Hepatocyte (in vitro differentiated cells): ENCODE data around the gene KCNMA1. TPM values are rescaled to one million over a fixed set of nuclear protein-coding genes. Genes with fewer than 3 reads are reported as not detected.

Experiments used
- DNase-seq: peaks from one replicate; pipeline ENCODE4 v3.0.0-alpha.2; 2016; ENCODE audit warnings: low spot score
- H2AFZ ChIP-seq: fragments of 200-600 bp; sonication (generic); 2 replicates; pipeline ENCODE4 v1.6.0; 2016; ENCODE audit warnings: antibody characterized with exemption, mild to moderate bottlenecking
- H3K27ac ChIP-seq: fragments of 200-600 bp; sonication (generic); 2 replicates; pipeline ENCODE4 v1.5.1; 2016; ENCODE audit warnings: mild to moderate bottlenecking
- H3K27me3 ChIP-seq: fragments of 200-600 bp; sonication (generic); 2 replicates; pipeline ENCODE4 v1.6.1; 2016
- H3K36me3 ChIP-seq: fragments of 200-600 bp; sonication (generic); replicated peaks from 2 replicates; pipeline ENCODE4 v1.5.1; 2016; ENCODE audit warnings: low read depth; ENCODE audit not compliant: insufficient read depth
- H3K4me1 ChIP-seq: fragments of 200-600 bp; sonication (generic); 2 replicates; pipeline ENCODE4 v1.5.1; 2016; ENCODE audit warnings: mild to moderate bottlenecking, moderate library complexity; ENCODE audit not compliant: insufficient read depth
- H3K4me2 ChIP-seq: fragments of 200-600 bp; sonication (generic); 2 replicates; pipeline ENCODE4 v1.6.0; 2016
- H3K4me3 ChIP-seq: fragments of 200-600 bp; sonication (generic); 2 replicates; pipeline ENCODE4 v1.5.1; 2016; ENCODE audit warnings: mild to moderate bottlenecking
- H3K79me2 ChIP-seq: fragments of 200-600 bp; sonication (generic); 2 replicates; pipeline ENCODE4 v1.6.0; 2017; ENCODE audit warnings: mild to moderate bottlenecking
- H3K9me2 ChIP-seq: fragments of 200-600 bp; sonication (generic); replicated peaks from 2 replicates; pipeline ENCODE4 v1.6.0; 2017; ENCODE audit warnings: mild to moderate bottlenecking; ENCODE audit not compliant: insufficient read depth
- H3K9me3 ChIP-seq: fragments of 200-600 bp; sonication (generic); 2 replicates; pipeline ENCODE4 v1.5.1; 2016; ENCODE audit warnings: low read depth, mild to moderate bottlenecking
- H4K20me1 ChIP-seq: fragments of 200-600 bp; sonication (generic); 2 replicates; pipeline ENCODE4 v1.6.0; 2016; ENCODE audit warnings: mild to moderate bottlenecking; ENCODE audit not compliant: insufficient read depth, poor library complexity, severe bottlenecking
- EZH2 ChIP-seq: fragments of 200-600 bp; sonication (generic); IDR thresholded peaks from 2 replicates; pipeline ENCODE4 v1.6.1; 2016; ENCODE audit warnings: antibody characterized with exemption, mild to moderate bottlenecking, borderline replicate concordance
- EZH2phosphoT487 ChIP-seq: fragments of 200-600 bp; sonication (generic); IDR thresholded peaks from one replicate; pipeline ENCODE4 v1.6.1; 2018; ENCODE audit warnings: antibody characterized with exemption, mild to moderate bottlenecking, low read depth, moderate library complexity; ENCODE audit not compliant: unreplicated experiment, severe bottlenecking
- WGBS: methylation state at CpG from one replicate; pipeline ENCODE4 v1.1.6; 2016; ENCODE audit warnings: low lambda C conversion rate; ENCODE audit errors: missing lambda C conversion rate; 5-methylcytosine and 5-hydroxymethylcytosine counted together
- polyA plus RNA-seq: library from polyadenylated mRNA; unstranded; fragments of >200 nt; fragmentation: Nextera tagmentation; extraction: Ambion mirVana; gene quantifications from 2 replicates; pipeline ENCODE4 v1.2.1, GENCODE V29; 2016
- total RNA-seq: library from RNA; depleted of rRNA; stranded (reverse); fragments of >200 nt; gene quantifications from 2 replicates; pipeline ENCODE4 v1.2.3, GENCODE V29; 2014
- TF ChIP-seq, protein P1 (sequence below): fragments of 200-600 bp; sonication (generic); IDR thresholded peaks from 2 replicates; pipeline ENCODE4 v1.5.1; 2016; ENCODE audit warnings: antibody characterized with exemption, mild to moderate bottlenecking; ENCODE audit not compliant: poor library complexity

KCNMA1 gene
- total and polyA plus RNA-seq, 2 experiments from 2014 or later, result 42.6 to 73.3 TPM

DNA sequence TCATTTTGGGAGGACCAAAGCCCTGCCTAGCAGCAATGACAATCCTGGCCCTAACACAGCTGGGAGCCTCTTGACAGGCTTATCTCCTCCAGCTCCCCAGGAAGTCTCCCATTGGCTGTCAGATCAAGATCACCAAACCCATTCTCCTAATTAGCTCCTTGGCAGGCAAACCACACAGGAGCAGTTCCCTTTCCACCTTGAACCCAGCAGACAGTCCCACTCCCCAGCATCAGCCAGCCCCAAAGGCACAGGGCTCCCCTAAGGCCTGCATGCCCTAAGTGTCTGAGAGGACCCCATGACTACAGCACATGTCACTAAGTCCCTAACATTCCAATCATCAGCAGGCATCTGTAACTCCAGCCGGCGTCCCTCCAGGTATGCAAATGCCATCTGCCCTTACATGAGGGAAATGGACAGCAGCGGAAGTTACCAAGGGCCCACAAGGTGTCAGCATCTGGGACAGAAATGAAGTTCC is 348.5 kb downstream of the KCNMA1 start:
- H3K4me3 ChIP-seq, result no peak overlapping the region
- H3K27ac ChIP-seq, result no peak overlapping the region
- no peaks in the 10 kb centered on the region for H3K79me2 ChIP-seq
- no peaks in the 10 kb centered on the region for H3K36me3 ChIP-seq
- WGBS, result 68% methylated on average over 3 of the region's 3 CpGs
- H3K9me3 ChIP-seq, result no peaks in the 10 kb centered on the region
- TF ChIP-seq EZH2phosphoT487 (no peak), EZH2 (no peak)
- TF ChIP-seq, protein P1, sequence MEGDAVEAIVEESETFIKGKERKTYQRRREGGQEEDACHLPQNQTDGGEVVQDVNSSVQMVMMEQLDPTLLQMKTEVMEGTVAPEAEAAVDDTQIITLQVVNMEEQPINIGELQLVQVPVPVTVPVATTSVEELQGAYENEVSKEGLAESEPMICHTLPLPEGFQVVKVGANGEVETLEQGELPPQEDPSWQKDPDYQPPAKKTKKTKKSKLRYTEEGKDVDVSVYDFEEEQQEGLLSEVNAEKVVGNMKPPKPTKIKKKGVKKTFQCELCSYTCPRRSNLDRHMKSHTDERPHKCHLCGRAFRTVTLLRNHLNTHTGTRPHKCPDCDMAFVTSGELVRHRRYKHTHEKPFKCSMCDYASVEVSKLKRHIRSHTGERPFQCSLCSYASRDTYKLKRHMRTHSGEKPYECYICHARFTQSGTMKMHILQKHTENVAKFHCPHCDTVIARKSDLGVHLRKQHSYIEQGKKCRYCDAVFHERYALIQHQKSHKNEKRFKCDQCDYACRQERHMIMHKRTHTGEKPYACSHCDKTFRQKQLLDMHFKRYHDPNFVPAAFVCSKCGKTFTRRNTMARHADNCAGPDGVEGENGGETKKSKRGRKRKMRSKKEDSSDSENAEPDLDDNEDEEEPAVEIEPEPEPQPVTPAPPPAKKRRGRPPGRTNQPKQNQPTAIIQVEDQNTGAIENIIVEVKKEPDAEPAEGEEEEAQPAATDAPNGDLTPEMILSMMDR, result no peak
- DNase-seq, result no peak
- no peaks in the 10 kb centered on the region for H4K20me1 ChIP-seq
- no peak overlapping the region for H2AFZ ChIP-seq
- no peaks in the 10 kb centered on the region for H3K27me3 ChIP-seq
- H3K4me1 ChIP-seq, result peaks cover 58% of the 10 kb centered on the region
- no peaks in the 10 kb centered on the region for H3K9me2 ChIP-seq
- H3K4me2 ChIP-seq, result no peak overlapping the region

DNA sequence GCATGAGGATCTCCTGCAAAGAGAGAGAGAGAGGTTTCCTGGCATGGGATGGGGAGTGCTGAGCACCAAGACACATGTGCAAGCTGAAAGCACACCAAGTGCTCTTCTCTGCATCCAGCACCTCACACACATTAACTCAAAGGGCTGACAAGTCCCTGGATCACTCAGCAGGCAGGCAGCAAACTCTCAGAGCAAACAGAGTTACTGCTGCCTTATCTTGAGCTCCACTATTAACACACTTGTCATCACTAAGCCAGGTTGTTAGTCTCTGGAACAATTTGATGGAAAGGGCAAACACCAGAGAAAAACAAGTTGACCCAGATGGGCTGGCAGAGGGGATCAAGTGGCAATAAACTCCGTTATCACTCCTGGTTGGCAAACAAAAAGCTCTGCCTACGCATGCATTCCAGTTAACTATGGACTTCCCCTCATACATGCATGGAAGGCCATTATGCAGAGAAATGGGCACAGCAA is 349.9 kb downstream of the KCNMA1 start:
- Histone ChIP-seq H3K4me3 (no peak overlapping the region), H3K4me1 (peaks cover 58% of the 10 kb centered on the region), H3K9me2 (no peaks in the 10 kb centered on the region), H4K20me1 (no peaks in the 10 kb centered on the region), H3K36me3 (no peaks in the 10 kb centered on the region), H2AFZ (no peak overlapping the region), H3K27ac (no peak overlapping the region), H3K79me2 (no peaks in the 10 kb centered on the region), H3K27me3 (no peaks in the 10 kb centered on the region), H3K4me2 (no peak overlapping the region), H3K9me3 (no peaks in the 10 kb centered on the region)
- peak; percentile 99 for TF ChIP-seq EZH2phosphoT487
- TF ChIP-seq, protein P1, result no peak
- DNase-seq, result peak; percentile 67
- WGBS, result 30% methylated on average over 2 of the region's 2 CpGs

DNA sequence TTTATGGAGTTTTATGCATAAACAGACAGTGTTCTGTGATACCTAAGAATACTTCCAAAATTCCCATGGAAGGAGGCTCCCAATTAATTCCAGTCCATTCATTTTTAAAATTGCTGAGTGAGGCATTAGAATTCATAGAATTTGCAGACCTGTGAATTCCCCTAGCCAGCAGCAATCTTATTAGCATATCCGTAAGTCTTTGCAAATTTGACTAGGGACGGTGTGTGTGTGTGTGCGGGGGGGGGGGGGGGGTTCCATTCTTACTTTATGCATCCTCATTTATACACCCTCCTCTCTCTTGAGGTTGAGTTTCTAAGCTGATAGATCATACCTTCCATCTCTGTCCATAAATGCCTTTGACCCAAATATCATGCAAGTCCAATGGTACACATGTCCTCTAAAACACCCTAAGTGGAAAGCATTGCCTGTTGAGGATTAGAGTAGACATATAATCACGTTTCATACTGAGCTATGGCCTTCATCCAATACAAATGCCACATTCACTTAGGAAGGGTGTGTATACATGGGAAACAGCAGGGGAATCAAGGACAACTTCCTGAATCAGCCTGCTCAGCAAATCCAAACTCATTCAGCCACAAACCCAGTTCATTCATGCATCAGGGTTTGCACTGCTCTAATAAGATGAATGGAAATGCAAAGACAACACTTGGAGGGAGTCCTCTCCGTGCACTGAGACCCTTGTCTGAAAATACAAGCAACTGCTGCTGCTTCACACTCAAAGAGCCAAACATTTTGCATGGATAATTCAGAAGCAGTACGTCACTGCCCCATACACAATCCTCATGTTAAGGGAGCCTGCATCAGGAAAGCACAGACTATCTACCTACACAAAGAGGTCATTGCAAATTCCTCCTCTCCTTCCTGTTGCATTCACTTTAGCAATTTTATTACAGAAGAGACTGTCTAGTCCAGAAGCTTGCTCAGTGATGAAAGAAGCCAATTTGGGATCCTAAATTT is 350.8 kb downstream of the KCNMA1 start:
- TF ChIP-seq EZH2phosphoT487 (no peak), EZH2 (no peak)
- TF ChIP-seq, protein P1, result no peak
- no peaks in the 10 kb centered on the region for H3K79me2 ChIP-seq
- no peak overlapping the region for H3K27ac ChIP-seq
- no peak overlapping the region for H3K4me3 ChIP-seq
- H4K20me1 ChIP-seq, result no peaks in the 10 kb centered on the region
- 57% methylated on average over 5 of the region's 6 CpGs for WGBS
- no peak overlapping the region for H3K4me2 ChIP-seq
- no peak overlapping the region for H2AFZ ChIP-seq
- no peaks in the 10 kb centered on the region for H3K9me3 ChIP-seq
- H3K4me1 ChIP-seq, result peaks cover 52% of the 10 kb centered on the region
- no peaks in the 10 kb centered on the region for H3K36me3 ChIP-seq
- no peaks in the 10 kb centered on the region for H3K9me2 ChIP-seq
- peaks cover 4% of the 10 kb centered on the region for H3K27me3 ChIP-seq
- DNase-seq, result no peak
